OCI-LY3 (cell line): ENCODE data around the gene MGAT4C.

ENCODE experiments used
- EZH2phosphoT487 ChIP-seq: fragments of 200-600 bp; shearing (Covaris generic); IDR thresholded peaks from 2 replicates; pipeline ENCODE4 v1.6.1; 2018; ENCODE audit warnings: antibody characterized with exemption, mixed run types, low read depth
- TF ChIP-seq, protein P1 (sequence below): fragments of 200-600, 300-600 bp; sonication (generic); IDR thresholded peaks from 2 replicates; pipeline ENCODE4 v1.5.1; 2014; ENCODE audit warnings: antibody characterized with exemption, low read length, low read depth

DNA sequence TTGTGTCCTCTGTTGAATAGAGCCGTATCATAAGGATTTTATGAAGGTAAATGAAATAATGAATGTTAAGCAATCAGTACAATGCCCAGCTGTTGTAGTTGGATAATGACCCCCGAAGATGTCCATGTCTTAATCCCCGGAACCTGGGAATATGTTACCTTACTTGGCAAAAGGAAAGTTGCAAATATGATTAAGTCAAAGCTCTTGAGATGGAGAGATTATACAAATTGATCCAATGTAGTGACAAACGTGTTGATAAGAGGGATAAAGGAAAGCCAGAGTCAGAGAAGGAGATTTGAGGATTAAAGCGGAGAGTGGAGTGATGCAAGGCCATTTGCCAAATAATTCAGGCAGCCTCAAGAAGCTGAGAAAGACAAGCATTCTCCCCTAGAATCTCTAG, 19.2 kb upstream of the MGAT4C start:
- TF ChIP-seq, protein P1, sequence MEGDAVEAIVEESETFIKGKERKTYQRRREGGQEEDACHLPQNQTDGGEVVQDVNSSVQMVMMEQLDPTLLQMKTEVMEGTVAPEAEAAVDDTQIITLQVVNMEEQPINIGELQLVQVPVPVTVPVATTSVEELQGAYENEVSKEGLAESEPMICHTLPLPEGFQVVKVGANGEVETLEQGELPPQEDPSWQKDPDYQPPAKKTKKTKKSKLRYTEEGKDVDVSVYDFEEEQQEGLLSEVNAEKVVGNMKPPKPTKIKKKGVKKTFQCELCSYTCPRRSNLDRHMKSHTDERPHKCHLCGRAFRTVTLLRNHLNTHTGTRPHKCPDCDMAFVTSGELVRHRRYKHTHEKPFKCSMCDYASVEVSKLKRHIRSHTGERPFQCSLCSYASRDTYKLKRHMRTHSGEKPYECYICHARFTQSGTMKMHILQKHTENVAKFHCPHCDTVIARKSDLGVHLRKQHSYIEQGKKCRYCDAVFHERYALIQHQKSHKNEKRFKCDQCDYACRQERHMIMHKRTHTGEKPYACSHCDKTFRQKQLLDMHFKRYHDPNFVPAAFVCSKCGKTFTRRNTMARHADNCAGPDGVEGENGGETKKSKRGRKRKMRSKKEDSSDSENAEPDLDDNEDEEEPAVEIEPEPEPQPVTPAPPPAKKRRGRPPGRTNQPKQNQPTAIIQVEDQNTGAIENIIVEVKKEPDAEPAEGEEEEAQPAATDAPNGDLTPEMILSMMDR, result no peak
- TF ChIP-seq EZH2phosphoT487, result no peak
